ENCODE measurements around the gene GNPDA2. TPM values are rescaled to one million over a fixed set of nuclear protein-coding genes. Genes with fewer than 3 reads are reported as not detected.
"Not testable (repeated sequence)": the region's sequence is repeated elsewhere in the genome, so short reads cannot be mapped to it uniquely, and the experiment has no call there.

Gene GNPDA2
- total RNA-seq (2014; rRNA removed; shearing (Covaris generic)): 25.3 and 32.3 TPM in 2 replicates

DNA sequence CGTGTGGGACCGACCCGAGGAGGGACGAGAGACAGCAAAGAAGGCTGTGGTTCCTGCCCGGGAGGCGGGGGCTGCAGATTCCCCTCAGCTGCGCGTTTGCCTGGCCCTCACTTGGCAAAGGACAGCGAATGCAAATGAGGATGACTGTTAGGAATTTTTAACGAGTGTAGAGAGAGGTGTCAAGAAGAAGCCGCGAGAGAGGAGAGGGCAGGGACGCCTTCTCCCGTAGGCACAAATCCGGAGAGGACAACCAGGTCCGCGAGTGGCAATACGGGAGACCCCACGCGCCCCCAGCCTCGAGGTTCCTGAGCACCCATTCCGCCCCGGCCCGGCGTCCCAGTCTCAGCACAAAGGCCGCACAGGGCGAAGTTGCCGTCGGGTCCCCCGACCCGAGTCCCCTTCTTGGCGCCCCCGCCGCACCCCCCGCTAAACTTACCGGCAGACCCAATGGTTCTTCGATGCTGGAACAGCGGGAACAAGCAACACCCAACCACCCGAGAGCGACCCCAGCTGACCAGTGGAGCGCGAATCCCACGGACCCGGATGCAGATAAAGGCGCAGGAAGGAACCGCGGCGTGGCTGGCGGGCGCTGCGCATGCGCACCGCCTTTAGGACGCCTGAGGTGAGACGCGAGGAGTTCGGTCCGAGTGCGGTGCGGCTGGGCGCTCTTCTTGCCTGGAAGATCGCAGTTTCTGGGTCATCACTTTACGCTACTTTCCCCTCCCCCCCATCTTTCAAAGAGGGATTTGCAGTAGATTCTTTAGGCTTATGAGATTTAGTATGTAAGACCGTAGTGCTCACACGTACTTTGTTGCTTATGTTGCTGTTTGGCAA is at the start of gene GNPDA2:
Gene GNPDA2, minus strand, starts transcription at position 519 of the 834 bp plus-strand sequence. CDS start 4,349 bp downstream, outside the sequence.
- peak; percentile 83 for DNase-seq (ENCODE audit: low read depth)

DNA sequence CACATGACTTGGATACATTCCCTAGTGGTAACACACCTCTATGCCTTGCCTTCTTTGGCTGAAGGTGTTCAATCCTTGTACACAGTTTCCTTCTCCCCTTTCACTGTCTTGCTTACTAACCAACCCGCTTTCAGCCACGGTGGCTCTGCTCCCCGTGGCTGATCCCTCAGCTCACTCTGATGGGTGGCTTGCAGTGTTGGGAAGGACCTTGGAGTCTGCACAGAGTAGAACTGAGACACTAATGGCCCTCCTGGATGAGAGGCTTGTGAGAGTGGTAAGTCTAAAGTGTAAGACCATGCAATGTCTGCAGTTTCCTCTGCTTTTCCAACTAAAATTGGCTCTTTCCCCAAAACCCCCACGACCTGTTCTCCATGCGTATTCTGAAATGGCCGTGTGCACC is 46.0 kb upstream of the GNPDA2 start:
- no peak for DNase-seq (ENCODE audit: low read depth)

DNA sequence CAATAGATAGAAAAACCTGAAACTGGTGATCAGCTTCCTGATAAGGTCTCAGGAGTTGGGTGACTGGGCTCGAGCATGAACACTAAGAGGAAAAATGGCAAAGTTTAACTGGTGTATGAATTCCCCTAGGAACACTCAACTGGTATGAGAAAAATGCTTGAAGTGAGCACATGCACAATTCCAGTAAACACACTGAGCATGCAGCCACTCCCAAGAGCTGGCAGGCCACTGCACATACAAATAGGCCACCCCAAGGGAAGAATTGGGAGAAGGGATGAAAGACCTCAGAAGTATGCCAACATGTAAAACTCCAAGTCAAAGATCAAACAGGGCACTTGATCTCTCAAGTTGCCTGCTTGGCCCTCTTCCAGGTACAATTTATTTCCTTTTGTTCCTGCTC is 45.4 kb upstream of the GNPDA2 start:
- DNase-seq (ENCODE audit: low read depth): no peak

DNA sequence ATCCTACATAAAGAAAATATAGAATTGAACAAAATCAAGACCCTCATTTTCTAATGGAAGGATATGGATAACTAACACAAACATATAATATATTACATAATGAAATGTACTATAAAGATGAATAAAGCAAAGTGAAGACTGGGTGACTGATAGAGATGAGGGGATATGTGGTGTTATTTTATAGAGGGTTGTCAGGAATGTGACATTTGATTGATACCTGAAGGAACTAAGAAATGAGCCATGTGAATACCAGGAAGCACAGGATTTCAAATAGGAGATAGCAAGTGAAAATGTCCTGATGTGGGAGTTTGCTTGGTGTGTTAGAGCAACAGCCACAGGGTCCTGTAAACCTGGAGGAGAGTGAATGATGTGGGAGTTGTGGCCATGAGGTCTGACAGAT is 40.1 kb upstream of the GNPDA2 start:
- DNase-seq (ENCODE audit: low read depth): no peak

DNA sequence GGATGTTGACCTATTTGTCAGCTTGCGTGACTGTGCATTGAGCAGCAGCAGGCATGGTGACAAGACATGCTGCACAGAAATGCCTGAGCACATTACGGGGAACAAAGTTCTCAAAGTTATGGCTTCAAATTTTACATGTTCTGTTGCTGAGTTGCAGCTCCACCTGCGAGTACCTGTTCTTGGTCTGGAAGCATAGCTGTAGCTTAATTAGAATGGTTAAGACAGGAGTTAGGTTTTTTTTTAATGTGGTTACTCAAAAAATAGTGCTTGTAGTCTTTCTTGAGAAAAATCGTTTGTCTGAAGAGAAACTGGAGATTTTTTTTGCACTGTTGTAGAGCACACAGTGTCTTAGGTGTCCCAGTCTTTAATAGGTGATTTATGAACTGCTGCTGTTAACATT is 38.8 kb upstream of the GNPDA2 start:
- no peak for DNase-seq (ENCODE audit: low read depth)

DNA sequence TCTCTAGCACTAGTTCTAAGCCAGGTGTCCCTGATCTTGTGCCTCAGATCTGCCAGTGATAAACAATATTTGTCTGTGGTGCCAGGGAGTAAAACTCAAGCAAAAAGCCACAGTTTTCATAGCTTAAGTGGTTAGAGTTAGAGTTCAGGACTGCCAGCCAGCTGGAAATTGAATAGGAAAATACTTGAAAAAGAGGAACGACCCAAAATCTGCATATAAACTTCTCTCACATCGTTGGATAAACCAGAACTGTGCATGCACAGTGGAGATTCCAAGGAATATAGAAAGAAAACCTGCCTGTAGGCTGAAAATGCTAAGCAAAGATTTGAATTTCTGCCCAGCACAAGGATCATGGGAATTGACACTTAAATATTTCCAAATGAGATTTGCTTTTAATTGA is 35.0 kb upstream of the GNPDA2 start:
- DNase-seq (ENCODE audit: low read depth): no peak

DNA sequence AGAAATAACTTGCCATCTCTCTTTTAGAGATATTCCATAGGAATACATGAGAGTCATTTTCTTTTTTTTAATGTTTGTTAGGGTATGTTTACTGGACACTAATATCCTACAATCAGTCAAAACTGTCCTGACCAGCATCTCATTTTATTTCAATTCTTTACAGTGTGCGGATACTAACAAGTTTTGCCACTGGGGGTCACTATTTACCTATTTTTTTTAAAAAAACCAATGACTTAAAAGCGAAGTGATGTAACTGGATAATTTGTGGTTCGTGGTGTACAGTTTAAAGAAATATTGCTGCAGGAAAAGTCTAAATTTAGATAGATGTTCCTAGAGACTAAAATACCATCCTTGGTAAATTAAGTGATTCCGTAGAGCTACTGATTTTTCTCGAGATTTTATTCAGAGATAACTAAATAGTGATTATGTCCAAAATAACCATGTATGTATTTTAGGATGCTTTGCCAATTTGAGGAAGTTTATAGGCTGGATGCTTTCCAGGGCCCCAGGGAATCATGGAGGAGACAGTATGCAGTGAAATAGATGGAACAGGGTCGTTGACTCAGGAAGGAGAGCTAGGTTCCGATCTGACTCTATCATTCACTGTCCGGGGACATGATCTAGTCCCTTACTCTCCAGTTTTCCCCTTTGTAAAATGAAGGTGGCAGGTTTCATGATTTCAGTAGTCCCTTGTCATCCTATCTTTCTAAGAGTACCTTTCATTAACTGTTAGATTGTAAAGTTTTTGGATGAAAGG is 34.0 kb upstream of the GNPDA2 start:
- peak; percentile 28 for DNase-seq (ENCODE audit: low read depth)

DNA sequence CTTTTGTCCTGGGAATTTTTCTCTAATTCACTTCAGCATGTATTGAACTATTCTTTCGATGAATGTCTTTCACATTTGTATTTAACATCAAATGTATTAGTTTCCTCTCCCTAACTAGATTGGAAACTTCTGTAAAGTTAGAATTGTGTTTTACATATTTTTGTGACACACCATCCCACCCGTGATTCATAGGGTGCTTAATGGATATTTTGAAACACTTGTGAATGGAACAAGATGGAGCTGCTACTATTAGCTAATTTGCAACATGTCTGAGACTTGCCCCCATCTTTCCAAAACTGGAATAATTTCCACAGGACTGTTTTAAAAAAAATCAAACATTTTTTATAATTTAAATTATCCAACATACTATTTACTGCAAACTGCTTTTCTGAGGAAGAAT is 30.2 kb upstream of the GNPDA2 start:
- no peak for DNase-seq (ENCODE audit: low read depth)

DNA sequence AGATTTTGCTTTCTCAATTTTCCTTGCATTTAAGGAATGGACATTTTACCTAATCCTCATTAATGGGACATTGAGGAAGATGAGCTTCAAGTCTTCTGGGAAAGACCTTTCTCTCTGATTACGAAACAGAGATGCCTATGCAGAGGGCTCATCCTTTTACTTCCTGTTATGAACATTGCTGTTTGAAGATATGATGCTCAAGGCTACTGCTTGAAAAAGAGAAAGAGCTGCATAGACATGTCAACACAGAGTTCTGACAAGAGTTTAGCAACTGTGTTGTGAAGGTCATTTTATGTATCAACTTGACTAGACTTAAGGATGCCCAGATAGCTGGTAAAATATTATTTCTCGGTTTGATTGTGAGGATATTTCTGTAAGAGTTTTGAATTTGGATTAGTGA is 13.8 kb upstream of the GNPDA2 start:
- DNase-seq (ENCODE audit: low read depth): no peak

DNA sequence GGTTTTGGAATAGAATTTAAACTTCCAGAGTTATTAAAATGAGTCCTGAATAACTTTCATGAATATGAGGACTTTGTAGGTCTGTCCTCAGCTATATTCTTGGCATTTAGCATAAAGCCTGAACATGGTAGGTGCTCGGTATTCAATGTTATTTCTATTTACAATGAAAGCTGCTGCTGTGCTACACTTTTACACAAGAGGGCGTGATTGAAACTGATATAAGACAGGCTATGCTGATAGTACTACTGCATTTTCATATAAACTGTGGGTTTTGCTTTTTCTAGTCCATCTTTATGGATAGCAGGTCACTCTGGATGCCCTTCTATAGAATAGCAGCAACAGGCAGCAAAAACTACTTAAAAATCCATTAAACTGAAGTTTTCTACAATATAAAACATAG is 12.3 kb upstream of the GNPDA2 start:
- no peak for DNase-seq (ENCODE audit: low read depth)

DNA sequence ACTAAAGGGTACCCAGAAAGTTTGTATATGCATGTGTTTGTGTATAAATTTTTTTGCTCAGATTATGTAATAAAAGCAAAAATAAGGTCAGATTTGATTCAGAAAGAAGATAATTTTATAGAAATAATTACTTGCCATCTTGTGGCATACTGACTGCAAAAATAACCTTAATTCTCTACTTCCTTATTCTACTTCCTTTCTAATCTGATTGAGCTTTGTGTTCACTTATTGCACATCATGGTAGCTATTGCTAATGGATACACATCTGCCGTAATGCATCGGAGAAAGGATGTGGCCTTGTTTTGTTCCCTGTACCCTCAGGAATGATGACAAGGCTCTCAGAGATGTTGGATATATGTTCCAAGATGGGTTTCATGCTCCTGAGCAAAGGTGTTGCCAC is 10.5 kb upstream of the GNPDA2 start:
- no peak for DNase-seq (ENCODE audit: low read depth)

DNA sequence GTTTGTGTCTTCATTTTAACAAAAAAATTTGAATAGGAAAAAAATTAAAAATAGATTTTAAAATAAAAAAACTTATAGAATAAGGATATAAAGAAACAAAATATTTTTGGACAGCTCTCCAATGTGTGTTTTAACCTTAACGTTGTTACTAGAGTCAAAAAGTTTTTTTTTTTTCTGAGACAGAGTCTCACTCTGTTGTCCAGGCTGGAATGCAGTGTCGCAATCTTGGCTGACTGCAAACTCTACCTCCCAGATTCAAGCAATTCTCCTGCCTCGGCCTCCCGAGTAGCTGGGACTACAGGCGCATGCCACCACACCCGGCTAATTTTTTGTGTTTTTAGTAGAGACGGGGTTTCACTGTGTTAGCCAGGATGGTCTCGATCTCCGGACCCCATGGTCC is 2.3 kb upstream of the GNPDA2 start:
- not testable (repeated sequence) for DNase-seq (ENCODE audit: low read depth)

DNA sequence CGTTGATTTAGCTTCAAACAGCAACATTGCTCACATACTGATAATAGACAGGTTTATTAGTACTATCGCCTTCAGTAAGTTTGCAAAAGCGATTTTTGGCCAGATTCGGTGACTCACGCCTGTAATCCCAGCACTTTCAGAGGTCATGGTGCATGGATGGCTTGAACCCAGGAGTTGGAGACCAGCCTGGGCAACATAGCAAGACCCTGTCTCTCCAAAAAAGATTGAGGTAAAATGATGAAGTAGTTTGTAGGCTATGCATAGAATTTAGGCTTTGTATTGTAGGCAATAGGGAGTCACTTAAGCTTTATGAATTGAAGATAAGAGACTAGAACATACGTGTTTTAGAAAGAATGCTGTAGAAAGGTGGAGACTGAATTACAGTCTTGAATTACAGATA is 1.1 kb upstream of the GNPDA2 start:
- DNase-seq (ENCODE audit: low read depth): no peak

DNA sequence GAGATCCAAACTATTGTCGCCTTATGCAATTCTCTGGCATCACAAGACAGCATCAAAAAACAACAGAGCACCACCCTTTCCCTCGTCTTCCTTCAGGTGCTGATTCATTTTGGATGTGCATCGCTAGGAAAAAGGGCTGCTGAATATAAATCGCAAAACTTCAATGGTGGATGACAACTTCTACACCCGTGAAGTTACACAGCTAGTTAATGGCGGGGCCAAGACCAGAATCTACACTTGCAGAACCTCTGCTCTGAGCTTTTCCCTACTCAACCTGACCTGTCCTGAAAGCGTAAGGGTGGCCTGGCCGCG is 674 bp downstream of the GNPDA2 start:
- no peak for DNase-seq (ENCODE audit: low read depth)

DNA sequence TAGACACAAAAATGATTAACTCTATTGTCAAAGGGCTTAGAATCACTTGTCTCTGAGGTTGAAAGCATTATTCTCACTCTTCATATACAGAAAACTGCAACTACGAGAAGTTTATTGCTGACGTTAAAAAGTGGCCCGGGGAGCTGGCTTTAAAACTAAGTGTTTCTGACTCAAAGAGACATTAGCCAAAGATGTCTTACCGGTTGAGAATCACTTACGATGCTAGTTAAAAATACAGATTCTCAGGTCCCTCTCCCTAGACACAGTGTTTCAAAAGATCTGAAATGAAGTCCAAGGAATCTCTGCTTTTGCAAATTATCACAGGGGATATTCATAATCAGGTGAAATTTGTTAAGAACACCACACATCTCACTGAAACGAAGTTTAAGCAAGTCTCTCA is 1.2 kb downstream of the GNPDA2 start:
- DNase-seq (ENCODE audit: low read depth): peak; percentile 6

DNA sequence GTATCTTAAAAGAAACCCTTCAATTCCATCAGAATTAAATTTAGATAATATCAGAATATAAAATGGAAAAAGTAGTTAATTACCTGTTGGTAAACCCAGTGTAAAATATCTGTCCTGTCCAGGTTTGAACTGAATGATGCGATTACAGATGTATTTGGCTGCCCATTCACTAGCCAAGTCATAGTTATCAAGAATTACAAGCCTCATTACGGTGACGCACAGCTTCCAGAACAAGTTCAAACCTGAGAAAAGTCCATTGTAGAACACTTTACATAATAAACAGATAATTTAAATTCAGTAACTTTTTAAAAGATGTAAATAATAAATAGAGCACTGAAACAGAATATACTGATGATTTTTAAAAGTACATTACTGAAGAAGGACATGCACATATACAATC is 4.4 kb downstream of the GNPDA2 start:
- DNase-seq (ENCODE audit: low read depth): no peak

DNA sequence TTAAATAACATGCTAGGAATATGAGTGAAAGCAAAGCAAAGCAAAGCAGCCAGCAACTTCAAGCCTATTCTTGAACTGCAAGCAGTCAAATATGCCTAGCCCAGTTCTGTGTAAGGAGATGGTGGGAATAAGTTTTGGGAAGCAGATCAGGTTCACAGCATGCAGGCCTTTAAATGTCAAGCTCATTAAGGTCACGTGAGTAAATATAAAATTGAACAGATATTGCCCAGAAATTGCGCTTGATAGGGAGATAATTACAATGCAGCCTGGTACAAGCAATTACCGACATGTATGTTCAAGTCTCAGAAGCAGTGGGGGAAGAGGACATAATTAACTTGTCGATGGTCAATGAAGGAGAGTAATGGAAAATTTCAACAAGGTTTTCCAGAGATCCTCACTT is 6.0 kb downstream of the GNPDA2 start:
- no peak for DNase-seq (ENCODE audit: low read depth)

DNA sequence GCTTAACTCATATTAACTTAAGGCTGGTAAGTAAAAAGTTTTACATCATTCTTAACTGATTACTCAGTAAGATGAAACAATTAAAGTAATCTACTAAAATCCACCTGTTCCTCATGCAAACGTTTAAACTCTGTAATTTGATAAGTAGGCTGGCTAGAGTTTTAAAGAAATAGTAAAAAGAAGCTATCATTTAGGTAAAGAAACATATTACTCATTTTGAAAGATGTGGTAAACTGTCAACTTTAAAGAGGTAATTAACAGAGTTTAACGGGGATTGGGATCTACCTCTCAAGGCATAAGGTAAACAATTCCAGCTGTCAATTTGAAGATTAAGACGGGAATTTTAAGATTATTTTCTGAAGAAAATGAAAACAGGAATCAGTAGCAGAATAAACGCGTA is 9.8 kb downstream of the GNPDA2 start:
- no peak for DNase-seq (ENCODE audit: low read depth)

DNA sequence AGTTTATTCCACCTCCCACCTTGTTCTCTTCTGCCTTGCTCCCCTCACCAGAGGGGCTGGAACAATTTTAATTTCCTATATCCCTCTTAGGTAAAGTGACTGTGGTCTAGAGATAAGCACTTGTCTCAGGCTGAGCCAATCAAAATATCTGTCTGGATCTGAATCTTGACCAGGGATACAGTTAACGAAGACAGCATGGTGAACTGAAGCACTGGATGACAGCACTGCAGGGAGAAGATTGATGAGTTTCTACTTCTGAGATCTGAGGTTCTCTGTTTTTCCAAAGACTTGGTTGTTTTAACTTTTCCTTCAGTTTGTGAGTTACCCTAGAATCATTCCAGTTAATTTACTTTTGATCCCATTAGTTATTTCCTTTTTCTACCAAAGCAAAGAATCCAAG is 13.2 kb downstream of the GNPDA2 start:
- DNase-seq (ENCODE audit: low read depth): no peak

DNA sequence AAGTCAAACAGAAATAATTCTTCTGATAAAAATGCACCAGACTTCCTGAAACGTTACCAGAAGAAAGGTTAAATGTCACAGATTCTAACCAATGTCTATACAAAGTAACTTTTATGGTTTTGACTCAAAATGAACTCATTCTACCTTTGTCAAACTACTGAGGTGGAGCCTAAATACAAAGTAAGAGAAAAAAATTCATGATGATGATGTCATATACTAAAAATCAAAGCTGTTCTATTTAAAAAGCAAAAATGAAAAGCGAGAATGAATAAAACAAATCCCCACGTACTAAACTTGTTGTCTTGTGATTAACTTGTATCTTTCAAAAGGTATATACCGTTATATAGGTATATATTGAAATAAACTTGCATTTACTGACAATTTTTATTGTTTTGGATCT is 21.7 kb downstream of the GNPDA2 start:
- no peak for DNase-seq (ENCODE audit: low read depth)

DNA sequence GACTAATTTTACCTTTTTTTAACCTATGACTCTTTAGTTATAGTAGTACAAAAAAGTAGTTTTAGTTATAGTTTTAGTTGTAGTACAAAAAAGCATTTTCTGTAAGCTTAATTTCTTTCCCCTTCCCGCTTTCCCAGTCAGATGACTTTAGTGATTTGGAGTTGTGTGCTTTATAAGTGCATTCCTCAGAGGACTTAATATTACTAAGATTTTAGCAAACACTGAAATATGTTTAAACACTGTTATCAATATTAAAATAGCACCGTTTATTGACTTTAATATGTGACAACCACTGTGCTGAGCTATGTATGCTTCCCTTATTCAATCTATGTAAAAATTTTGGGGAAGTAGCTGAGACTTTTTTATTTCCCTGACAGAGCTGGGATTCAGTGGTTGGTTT is 25.3 kb downstream of the GNPDA2 start:
- no peak for DNase-seq (ENCODE audit: low read depth)

DNA sequence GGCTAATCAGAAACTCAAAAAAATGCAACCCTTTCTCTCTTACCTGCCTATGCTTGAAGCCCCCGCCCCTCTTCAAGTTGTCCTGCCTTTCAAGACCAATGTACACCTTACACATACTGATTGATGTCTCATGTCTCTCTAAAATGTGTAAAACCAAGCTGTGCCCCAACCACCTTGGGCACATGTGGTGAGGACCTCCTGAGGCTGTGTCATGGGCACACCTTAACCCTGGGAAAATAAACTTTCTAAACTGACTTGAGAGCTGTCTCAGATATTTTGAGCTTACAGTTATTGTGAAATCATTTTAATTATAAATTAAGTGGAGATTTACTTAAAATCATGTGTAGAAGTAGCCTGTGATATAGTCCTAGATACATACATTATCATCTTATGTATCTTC is 25.9 kb downstream of the GNPDA2 start:
- DNase-seq (ENCODE audit: low read depth): no peak

DNA sequence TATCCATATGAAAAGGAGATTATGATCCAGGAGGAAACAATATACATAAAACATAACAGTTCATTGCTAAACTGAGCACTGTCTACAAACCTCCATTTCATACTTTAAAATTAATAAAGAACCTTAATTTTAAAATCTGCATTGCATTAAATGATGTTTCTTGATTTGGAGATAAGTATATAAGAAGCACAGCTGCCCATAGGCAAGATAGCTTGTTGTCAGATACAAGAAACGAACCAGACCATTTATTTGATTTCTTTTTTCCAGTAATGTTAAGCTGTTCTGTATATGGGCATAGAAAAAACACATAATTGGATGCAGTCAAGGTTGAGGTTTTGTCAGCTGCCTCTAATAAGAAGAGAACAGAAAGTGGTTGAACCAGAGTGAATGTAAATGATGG is 41.7 kb downstream of the GNPDA2 start:
- no peak for DNase-seq (ENCODE audit: low read depth)

DNA sequence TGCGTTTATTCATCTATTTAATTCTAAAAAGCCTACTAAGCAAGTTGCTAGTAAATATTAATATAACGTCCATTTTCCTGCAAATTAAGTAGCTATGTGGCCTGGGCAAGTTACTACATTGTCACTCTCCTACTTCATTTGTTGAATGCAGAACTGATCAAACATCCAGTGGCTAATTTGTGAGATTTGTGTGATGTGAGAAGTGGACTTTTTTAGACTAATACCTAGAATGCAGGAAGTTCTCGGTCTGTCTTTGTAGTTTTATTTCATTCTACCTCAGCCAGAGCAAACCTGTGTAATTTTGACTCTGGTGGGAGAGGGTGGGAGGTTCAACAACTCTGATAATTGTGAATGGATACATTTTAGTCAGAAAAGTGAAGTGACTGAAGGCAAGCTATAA is 47.3 kb downstream of the GNPDA2 start:
- no peak for DNase-seq (ENCODE audit: low read depth)
